Stimulated activated CD8-positive, alpha-beta memory T cell treated with anti-CD3 and anti-CD28 coated beads, Interleukin-15, amount 100 ng/mL, for 4 hours (primary cell): Measurements from ENCODE around the gene PIK3C2B.
"Not testable (repeated sequence)": the region's sequence is repeated elsewhere in the genome, so short reads cannot be mapped to it uniquely, and the experiment has no call there.

Experiments
- DNase-seq, 2 donors: peaks; one replicate each; pipeline ENCODE4 v3.0.0-alpha.2; 2020; ENCODE audit warnings: low read depth in 2 of 2

Gene PIK3C2B

GRCh38 chr1:204506201-204506968, 11.8 kb upstream of the PIK3C2B start:
- DNase-seq: peak; percentile 27 to 61

DNA sequence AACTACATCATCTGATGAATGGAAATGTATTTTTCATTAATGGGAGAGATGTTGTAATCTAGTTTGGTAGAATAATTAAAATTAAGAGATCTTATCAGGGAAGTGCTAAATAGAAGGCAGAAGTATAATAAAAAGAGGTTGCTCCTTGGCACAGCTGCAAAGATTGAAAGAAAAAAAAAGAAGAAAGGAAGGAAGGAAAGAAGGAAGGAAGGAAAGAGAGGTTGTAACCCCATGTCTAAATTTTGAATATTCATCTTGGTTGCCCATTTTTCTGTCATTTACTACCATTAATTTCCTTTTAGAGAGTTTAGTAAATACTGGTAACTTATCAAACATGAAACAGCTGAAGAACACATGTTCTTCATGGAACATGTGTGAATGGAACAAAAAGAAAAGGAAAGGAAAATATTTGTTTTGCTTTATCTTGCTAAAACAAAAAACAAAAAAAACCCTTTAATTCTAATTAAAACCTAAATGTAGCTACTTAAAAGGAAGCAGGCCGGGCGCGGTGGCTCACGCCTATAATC, 11.1 kb upstream of the PIK3C2B start:
- no peak for DNase-seq

DNA sequence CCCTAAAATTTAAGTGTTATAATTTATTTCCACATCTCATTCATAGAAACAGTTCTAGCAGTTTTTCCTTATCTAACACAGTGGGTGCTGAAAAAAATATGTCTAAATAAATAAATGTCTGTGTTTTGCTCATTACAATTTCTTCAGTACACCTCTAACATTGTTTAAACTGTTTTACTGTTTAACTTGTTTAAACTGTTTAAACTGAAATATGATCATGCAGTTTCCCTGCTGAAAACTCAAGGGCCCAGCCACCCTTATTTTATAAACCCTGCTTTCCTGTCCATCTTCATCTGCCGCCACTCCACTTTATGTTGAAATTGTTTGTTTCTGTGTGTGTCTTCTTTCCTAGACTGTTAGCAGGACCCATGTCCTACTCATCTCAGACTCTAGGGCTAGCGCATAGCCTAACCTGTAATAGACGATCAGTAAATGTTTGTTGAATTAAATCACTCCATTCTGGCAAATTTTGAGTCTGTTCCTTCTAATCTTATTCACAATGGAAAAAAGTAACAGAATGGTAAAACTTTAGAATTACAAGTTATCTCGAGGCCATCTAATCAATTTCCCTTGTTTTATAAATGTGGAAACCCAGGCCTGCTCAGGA, 9.4 kb upstream of the PIK3C2B start:
- DNase-seq: no peak

DNA sequence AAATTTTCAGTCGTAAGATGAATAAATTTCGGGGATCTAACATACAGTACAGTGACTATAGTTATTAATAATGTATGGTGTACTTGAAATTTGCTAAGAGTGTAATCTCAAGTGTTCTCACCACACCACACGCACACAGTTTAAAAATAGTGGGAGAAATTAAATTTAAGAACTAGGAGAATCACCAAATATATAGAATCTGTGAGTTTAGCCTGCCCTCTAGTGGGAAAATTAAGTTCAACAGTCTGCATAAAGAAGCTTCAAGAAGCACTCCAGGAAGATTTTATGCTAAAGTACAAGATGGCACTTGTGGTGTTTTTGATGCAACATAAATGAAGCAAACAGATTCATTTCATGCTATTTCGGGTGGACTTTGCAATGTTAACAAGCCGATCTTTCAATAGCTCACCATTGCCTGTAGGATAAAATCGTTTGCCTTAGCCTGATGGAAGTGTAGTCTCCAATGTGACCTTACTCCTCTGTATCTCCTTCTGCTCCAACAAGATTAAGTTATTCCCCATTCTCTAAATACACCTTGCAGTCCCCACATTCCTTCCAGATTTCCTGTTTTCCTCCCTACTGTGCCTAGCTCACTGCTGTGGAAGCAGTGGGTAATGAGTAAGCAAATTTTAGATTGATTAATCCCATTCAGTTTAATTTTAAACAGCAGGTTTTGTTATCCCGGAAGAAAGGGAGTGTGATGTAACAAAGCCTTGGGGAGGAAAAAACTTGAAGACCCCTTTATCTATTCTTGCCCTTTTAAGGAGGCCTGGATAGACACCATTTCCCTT, 8.7 kb upstream of the PIK3C2B start:
- DNase-seq: no peak

GRCh38 chr1:204502241-204502640, 7.6 kb upstream of the PIK3C2B start:
- DNase-seq: no peak

DNA sequence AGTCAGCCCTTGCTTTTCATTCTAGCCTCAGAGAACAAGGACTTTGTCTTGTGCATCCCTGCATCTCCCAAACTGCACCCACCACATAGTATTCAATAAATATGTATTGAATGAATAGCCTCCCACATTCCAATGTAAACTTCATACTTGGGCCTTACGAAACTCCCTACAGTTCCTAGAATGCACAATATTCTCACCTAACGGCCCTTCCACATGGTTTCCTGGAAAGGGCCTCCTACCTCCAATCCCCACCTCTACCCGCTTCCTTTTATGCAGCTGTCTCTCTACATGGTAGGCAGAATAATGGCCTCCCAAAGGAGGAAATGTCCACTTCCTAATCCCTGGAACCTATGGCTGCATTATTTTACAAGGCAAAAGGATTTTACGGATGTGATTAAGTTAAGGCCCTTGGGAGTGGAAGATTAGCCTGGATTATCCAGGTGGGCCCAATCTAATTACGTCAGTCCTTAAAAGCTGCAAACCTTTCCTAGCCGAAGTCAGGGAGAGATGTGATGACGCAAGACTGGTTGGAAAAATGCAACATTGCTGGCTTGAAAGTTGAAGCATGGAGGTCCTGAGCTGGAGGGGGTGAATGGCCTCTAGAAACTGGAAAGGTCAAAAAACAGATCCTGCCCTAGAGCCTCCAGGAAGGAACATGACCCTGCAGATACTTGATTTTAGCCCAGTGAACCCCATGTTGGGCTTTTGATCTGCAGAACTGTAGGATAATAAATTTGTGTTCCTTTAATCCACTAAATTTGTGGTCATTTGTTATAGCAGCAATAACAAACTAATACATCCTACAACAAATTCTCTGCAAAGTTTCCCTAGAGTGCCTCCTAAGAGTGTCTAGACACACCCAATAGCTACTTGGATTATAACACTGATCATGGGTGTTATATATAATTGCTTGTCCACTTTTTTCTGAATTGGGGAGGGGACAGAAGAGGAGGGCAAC, 5.2 kb upstream of the PIK3C2B start:
- no peak for DNase-seq

DNA sequence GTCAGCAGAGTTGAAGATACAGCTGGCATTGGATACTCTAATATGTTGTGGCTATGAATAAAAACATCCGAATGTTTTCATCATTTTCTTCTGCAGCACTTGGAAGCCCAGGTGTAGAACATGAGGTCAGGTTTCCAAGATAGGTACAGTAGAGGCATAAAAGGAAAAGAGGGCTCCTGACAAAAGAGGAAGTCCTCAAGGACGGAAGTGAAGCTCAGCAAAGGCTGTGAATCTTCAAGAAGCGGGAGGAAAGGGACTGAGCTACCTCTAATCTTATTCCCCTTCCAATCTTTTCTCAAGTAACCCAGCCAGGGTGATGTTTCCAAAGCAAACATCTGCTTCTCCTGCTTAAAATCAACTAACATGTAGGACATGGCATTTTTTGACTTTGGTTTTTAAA, 4.4 kb upstream of the PIK3C2B start:
- DNase-seq: no peak

DNA sequence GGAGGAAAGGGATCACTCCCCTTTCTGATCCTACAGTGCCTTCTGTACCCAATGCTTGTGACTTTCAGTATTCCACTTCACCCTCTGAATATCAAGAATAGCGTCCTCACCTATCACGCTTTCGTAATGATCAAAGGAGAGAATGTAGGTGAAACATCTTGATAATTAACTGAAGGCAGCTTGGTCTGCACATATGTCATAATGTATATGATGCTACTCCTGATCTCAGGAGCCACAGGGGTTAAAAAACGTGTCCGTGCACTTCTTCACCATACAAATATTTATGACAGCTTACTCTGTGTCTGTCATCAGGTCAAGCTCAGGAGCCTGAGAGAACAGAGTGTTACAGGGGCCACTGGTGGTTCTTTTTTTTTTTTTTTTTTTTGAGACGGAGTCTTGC, 1.2 kb upstream of the PIK3C2B start:
- no peak for DNase-seq

GRCh38 chr1:204495078-204495753, 611 bp upstream of the PIK3C2B start:
- no peak for DNase-seq

GRCh38 chr1:204493984-204494280, 673 bp downstream of the PIK3C2B start:
- no peak for DNase-seq

DNA sequence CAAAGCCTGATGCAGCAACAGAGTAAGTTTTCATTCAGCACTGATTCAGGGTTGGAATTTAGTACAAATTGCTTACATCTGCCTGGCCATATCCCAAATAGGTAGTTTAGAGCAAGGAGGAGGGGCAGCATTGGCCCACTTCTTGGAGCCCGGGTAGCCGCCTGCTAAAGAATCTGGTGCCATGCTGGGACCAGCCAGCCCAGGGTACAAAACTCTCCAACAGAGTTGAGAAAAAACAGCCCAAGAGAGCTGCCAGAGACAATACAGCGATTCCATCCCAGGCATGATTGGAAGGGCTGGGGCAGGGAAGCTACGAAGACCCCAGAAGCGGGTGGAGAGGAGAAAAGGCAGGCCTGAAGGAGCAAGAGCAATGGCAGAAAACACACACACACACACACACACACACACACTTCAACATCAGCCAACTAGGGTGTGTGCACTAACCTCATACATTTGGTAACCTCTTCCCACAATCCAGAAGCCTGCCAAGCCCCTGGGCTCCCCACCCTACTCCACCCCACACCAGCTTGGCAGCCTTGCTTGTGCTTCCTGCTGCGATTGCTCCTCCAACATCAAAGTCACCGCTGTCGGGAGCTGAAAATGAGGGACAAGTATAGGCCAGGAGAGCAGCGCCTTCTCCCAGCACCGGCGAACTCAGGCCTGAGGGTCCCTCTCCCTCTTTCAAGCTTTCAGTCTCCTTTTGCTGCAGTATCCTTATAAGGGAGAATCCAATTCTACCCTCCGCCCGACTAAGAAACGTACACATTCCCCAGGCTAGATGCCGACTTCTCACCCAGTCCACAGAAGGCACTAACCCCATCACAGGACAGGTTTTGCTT, 1.2 kb downstream of the PIK3C2B start:
- DNase-seq: no peak

DNA sequence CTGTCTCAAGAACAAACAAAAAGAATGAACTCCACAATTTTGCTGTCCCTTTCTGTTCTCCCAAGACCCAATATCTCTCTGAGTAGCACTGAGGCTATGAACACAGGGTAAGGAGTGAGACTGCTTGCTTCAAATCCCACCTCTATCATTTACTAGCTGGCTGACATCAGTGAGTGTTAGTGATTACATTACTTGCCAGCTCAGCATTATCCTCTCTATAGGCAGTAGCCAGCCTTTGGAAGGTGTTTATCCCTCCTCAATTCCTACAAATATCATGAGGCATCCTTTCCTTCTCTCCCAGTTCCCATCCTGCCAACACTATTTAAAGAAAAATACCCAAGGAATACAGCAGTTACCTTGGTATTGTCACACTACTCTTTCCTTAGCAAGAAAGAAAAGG, 3.0 kb downstream of the PIK3C2B start:
- no peak for DNase-seq

GRCh38 chr1:204487256-204487615, 7.4 kb downstream of the PIK3C2B start:
- DNase-seq: no peak

GRCh38 chr1:204486513-204487255, 7.9 kb downstream of the PIK3C2B start:
- not testable (repeated sequence) for DNase-seq

DNA sequence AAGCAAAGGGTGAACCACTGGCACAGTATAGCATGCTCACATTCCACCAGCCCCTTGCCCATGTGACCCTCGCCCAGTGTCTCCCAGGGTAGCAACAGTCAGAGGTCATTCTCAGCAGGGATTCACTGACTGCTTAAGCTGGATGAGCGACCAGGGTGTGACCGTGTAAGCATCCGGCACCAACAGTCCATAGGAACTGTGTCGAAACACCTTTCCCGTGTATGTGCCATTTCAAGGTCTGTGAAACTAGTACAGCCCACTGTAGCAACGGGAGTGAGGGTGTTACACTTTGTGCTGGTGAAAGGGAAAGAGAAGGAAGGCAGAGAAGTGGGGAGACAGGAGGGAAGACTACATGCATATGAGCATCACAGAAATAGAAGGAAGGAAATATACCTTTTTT, 10.8 kb downstream of the PIK3C2B start:
- DNase-seq: no peak

GRCh38 chr1:204480515-204480914, 14.1 kb downstream of the PIK3C2B start:
- no peak for DNase-seq

- no peak for DNase-seq
Measured at GRCh38 chr1:204479387-204480136, 15.0 kb downstream of the PIK3C2B start.

- no peak for DNase-seq
Measured at GRCh38 chr1:204478921-204479320, 15.7 kb downstream of the PIK3C2B start.
